Right cardiac atrium (tissue), 5 donors: Measurements from ENCODE around the gene CCNJL. TPM values are rescaled to one million over a fixed set of nuclear protein-coding genes. Genes with fewer than 3 reads are reported as not detected.

ENCODE experiments used
- ATAC-seq, 2 donors: fragments of 200-7000 bp; cut with Tn5 transposase; one replicate each; pipeline versions ENCODE4 v1.8.0 to v1.9.1; 2020; ENCODE audit warnings: moderate library complexity in 2 of 2, mild to moderate bottlenecking in 1 of 2
- DNase-seq, 3 donors: peaks; one replicate each; pipeline ENCODE4 v3.0.0-alpha.2; 2020
- H3K27ac ChIP-seq: one replicate; pipeline ENCODE4 v1.5.1; 2013; ENCODE audit warnings: mild to moderate bottlenecking, low read length, control low read depth, moderate library complexity
- H3K27me3 ChIP-seq: one replicate; pipeline ENCODE4 v1.6.1; 2013; ENCODE audit not compliant: control insufficient read depth, insufficient read depth
- H3K4me1 ChIP-seq: one replicate; pipeline ENCODE4 v1.6.1; 2013; ENCODE audit warnings: low read length; ENCODE audit not compliant: control insufficient read depth, insufficient read depth
- H3K4me3 ChIP-seq: one replicate; pipeline ENCODE4 v1.5.1; 2013; ENCODE audit warnings: low read length, control low read depth
- H3K9me3 ChIP-seq: one replicate; pipeline ENCODE4 v1.6.1; 2013; ENCODE audit warnings: low read length; ENCODE audit not compliant: control insufficient read depth
- WGBS: extraction: QIAGEN DNeasy Blood & Tissue Kit; methylation state at CpG from one replicate; pipeline ENCODE4 v1.1.7; 2013; 5-methylcytosine and 5-hydroxymethylcytosine counted together
- intact Hi-C, 4 donors: fragments of 100-400 bp; cut with DNase I; formaldehyde crosslinking; loops; one replicate each; pipeline versions ENCODE4 v1.11.0 to v1.14.0; 2022 to 2023
- polyA plus RNA-seq: library from polyadenylated mRNA; stranded (reverse); fragments of 200-250 nt; gene quantifications from one replicate; pipeline ENCODE4 v1.2.3, GENCODE V29; 2013
- total RNA-seq, 4 donors: library from RNA; stranded (reverse); fragmentation: NEBNext Ultra II Directional; extraction: Animal tissue kit (Norgen Biotek cat#: 25700); gene quantifications; one replicate each; pipeline ENCODE4 v1.2.1, GENCODE V29; 2021
- donor health status: healthy with polysubstance abuse.
- donor health status: DM: no; HTN: yes; CAD: no.
- donor health status: DM: no; HTN: no; CAD: no.
- donor health status: DM: no; HTN: yes; CAD: no; lungs with severe emphysema.
- donor health status: DM: yes; HTN: yes; CAD: no.

Gene CCNJL
- total and polyA plus RNA-seq, 5 donors, result 4.1 to 8.6 (median 5.7) TPM

GRCh38 chr5:160310140-160310539 lies 2.2 kb downstream of the CCNJL start:
- no peak overlapping the region for H3K27ac ChIP-seq
- no peak for DNase-seq
- H3K4me3 ChIP-seq, result no peak overlapping the region
- peaks cover 4% of the 10 kb centered on the region for H3K4me1 ChIP-seq
- H3K9me3 ChIP-seq, result no peaks in the 10 kb centered on the region
- intact Hi-C loops, result no loop called here
- H3K27me3 ChIP-seq, result no peaks in the 10 kb centered on the region
- ATAC-seq, result no peak
- WGBS, result 83% methylated on average over 4 of the region's 4 CpGs

GRCh38 chr5:160306696-160307095 lies 5.7 kb downstream of the CCNJL start:
- intact Hi-C loops, result no loop called here
- H3K4me1 ChIP-seq, result peaks cover 4% of the 10 kb centered on the region
- no peak overlapping the region for H3K27ac ChIP-seq
- WGBS, result 93% methylated on average over 4 of the region's 4 CpGs
- H3K9me3 ChIP-seq, result no peaks in the 10 kb centered on the region
- ATAC-seq (no peak), DNase-seq (no peak)
- no peaks in the 10 kb centered on the region for H3K27me3 ChIP-seq
- no peak overlapping the region for H3K4me3 ChIP-seq

GRCh38 chr5:160305319-160305718 lies 7.0 kb downstream of the CCNJL start:
- H3K27ac ChIP-seq, result no peak overlapping the region
- WGBS, result 95% methylated on average over 10 of the region's 10 CpGs
- ATAC-seq (no peak), DNase-seq (no peak)
- no peaks in the 10 kb centered on the region for H3K4me1 ChIP-seq
- intact Hi-C loops, result no loop called here
- no peak overlapping the region for H3K4me3 ChIP-seq
- H3K27me3 ChIP-seq, result no peaks in the 10 kb centered on the region
- no peaks in the 10 kb centered on the region for H3K9me3 ChIP-seq

- 50% methylated on average over 3 of the region's 3 CpGs for WGBS
- no peaks in the 10 kb centered on the region for H3K9me3 ChIP-seq
- H3K27me3 ChIP-seq, result no peaks in the 10 kb centered on the region
- H3K27ac ChIP-seq, result no peak overlapping the region
- intact Hi-C loops, result no loop called here
- DNase-seq (no peak), ATAC-seq (peak in 1 of 2 donors; percentile 41)
- no peaks in the 10 kb centered on the region for H3K4me1 ChIP-seq
- H3K4me3 ChIP-seq, result no peak overlapping the region
Observed at GRCh38 chr5:160303690-160304089, 8.7 kb downstream of the CCNJL start.

GRCh38 chr5:160298189-160298588 lies 14.2 kb downstream of the CCNJL start:
- DNase-seq (no peak), ATAC-seq (peak; percentile 66 to 85)
- H3K4me1 ChIP-seq, result peaks cover 2% of the 10 kb centered on the region
- H3K4me3 ChIP-seq, result no peak overlapping the region
- no peaks in the 10 kb centered on the region for H3K9me3 ChIP-seq
- WGBS, result 83% methylated on average over 10 of the region's 10 CpGs
- intact Hi-C loops, result no loop called here
- no peak overlapping the region for H3K27ac ChIP-seq
- no peaks in the 10 kb centered on the region for H3K27me3 ChIP-seq

GRCh38 chr5:160297776-160298175 lies 14.6 kb downstream of the CCNJL start:
- Histone ChIP-seq H3K9me3 (no peaks in the 10 kb centered on the region), H3K4me3 (no peak overlapping the region), H3K27me3 (no peaks in the 10 kb centered on the region), H3K4me1 (peaks cover 2% of the 10 kb centered on the region), H3K27ac (no peak overlapping the region)
- intact Hi-C loops, result no loop called here
- no peak for ATAC-seq
- WGBS, result 81% methylated on average over 5 of the region's 5 CpGs
- DNase-seq, result no peak

GRCh38 chr5:160297004-160297403 lies 15.4 kb downstream of the CCNJL start:
- intact Hi-C loops, result no loop called here
- H3K9me3 ChIP-seq, result no peaks in the 10 kb centered on the region
- DNase-seq (no peak), ATAC-seq (no peak)
- peaks cover 2% of the 10 kb centered on the region for H3K4me1 ChIP-seq
- no peak overlapping the region for H3K27ac ChIP-seq
- WGBS, result 97% methylated on average over 1 of the region's 1 CpG
- no peaks in the 10 kb centered on the region for H3K27me3 ChIP-seq
- no peak overlapping the region for H3K4me3 ChIP-seq

- Histone ChIP-seq H3K4me1 (peaks cover 2% of the 10 kb centered on the region), H3K27ac (no peak overlapping the region), H3K4me3 (no peak overlapping the region), H3K9me3 (no peaks in the 10 kb centered on the region), H3K27me3 (no peaks in the 10 kb centered on the region)
- intact Hi-C loops, result no loop called here
- DNase-seq, result no peak
- no peak for ATAC-seq
- 98% methylated on average over 4 of the region's 4 CpGs for WGBS
Observed at GRCh38 chr5:160296496-160296895, 15.9 kb downstream of the CCNJL start.

- ATAC-seq (peak; percentile 12 to 46), DNase-seq (no peak)
- peaks cover 3% of the 10 kb centered on the region for H3K4me1 ChIP-seq
- WGBS, result 64% methylated on average over 13 of the region's 13 CpGs
- no peaks in the 10 kb centered on the region for H3K27me3 ChIP-seq
- intact Hi-C loops, result no loop called here
- H3K27ac ChIP-seq, result no peak overlapping the region
- H3K9me3 ChIP-seq, result no peaks in the 10 kb centered on the region
- no peak overlapping the region for H3K4me3 ChIP-seq
Observed at GRCh38 chr5:160293901-160294561, 18.3 kb downstream of the CCNJL start.

GRCh38 chr5:160293386-160293785 lies 19.0 kb downstream of the CCNJL start:
- no peak overlapping the region for H3K4me3 ChIP-seq
- H3K9me3 ChIP-seq, result no peaks in the 10 kb centered on the region
- H3K27me3 ChIP-seq, result no peaks in the 10 kb centered on the region
- ATAC-seq (no peak), DNase-seq (no peak)
- intact Hi-C loops, result no loop called here
- no peak overlapping the region for H3K27ac ChIP-seq
- H3K4me1 ChIP-seq, result peaks cover 6% of the 10 kb centered on the region
- 95% methylated on average over 10 of the region's 10 CpGs for WGBS

- Histone ChIP-seq H3K27ac (no peak overlapping the region), H3K27me3 (no peaks in the 10 kb centered on the region), H3K9me3 (no peaks in the 10 kb centered on the region), H3K4me1 (peaks cover 15% of the 10 kb centered on the region), H3K4me3 (no peak overlapping the region)
- DNase-seq (no peak), ATAC-seq (no peak)
- WGBS, result 82% methylated on average over 8 of the region's 8 CpGs
- intact Hi-C loops, result no loop called here
Observed at GRCh38 chr5:160291467-160291866, 20.9 kb downstream of the CCNJL start.

GRCh38 chr5:160290751-160291150 lies 21.6 kb downstream of the CCNJL start:
- Histone ChIP-seq H3K9me3 (no peaks in the 10 kb centered on the region), H3K27ac (no peak overlapping the region), H3K4me1 (peaks cover 15% of the 10 kb centered on the region), H3K4me3 (no peak overlapping the region), H3K27me3 (no peaks in the 10 kb centered on the region)
- intact Hi-C loops, result no loop called here
- no peak for ATAC-seq
- WGBS, result 97% methylated on average over 3 of the region's 3 CpGs
- no peak for DNase-seq
